K562 (cell line): ENCODE results near the gene PFDN2. TPM values are rescaled to one million over a fixed set of nuclear protein-coding genes. Genes with fewer than 3 reads are reported as not detected.

Experiments
- DACH1 ChIP-seq: fragments of 450-650 bp; IDR thresholded peaks from 2 replicates; pipeline ENCODE4 v1.6.1; 2018; ENCODE audit not compliant: partially characterized antibody
- FOSL1 ChIP-seq: fragments of 200-800 bp; sonication (Bioruptor generic); conservative IDR thresholded peaks from 2 replicates; pipeline ENCODE4 v1.6.1; 2016; ENCODE audit warnings: missing genetic modification characterization, missing compliant biosample characterization
- FUS ChIP-seq: fragments of 200-400 bp; formaldehyde crosslinking; optimal IDR thresholded peaks from 2 replicates; pipeline ENCODE3; 2017; ENCODE audit warnings: low read depth, low read length
- GATAD2A ChIP-seq: fragments of 450-650 bp; IDR thresholded peaks from 2 replicates; pipeline ENCODE4 v1.6.1; 2017
- HDGF ChIP-seq: fragments of 450-650 bp; IDR thresholded peaks from 2 replicates; pipeline ENCODE4 v1.6.1; 2016
- KDM5B ChIP-seq: fragments of 200-600 bp; sonication (generic); IDR thresholded peaks from 2 replicates; pipeline ENCODE4 v1.6.1; 2012; ENCODE audit warnings: low read depth, mild to moderate bottlenecking, moderate library complexity, low read length, control low read depth, inconsistent platforms; ENCODE audit not compliant: insufficient replicate concordance
- MAZ ChIP-seq, 2 experiments: fragments of 450-650 bp in 1 of 2; sonication (generic) in 1 of 2; formaldehyde crosslinking; IDR thresholded peaks in 1 of 2; conservative IDR thresholded peaks in 1 of 2; 2 replicates each; pipeline versions ENCODE4 v1.4.0 to v1.5.0; 2020; ENCODE audit warnings: mild to moderate bottlenecking in 1 of 2, missing genetic modification reagents in 1 of 2
- NBN ChIP-seq: fragments of 450-650 bp; IDR thresholded peaks from 2 replicates; pipeline ENCODE4 v1.6.1; 2016; ENCODE audit warnings: low read depth, mild to moderate bottlenecking
- NFE2 ChIP-seq: IDR thresholded peaks from 2 replicates; pipeline ENCODE4 v1.6.1; 2014; ENCODE audit warnings: antibody characterized with exemption, low read depth
- PBX2 ChIP-seq, 2 experiments: IDR thresholded peaks in 1 of 2; conservative IDR thresholded peaks in 1 of 2; 2 replicates each; pipeline ENCODE4 v1.6.1; 2016; ENCODE audit warnings: low read depth in 2 of 2, mild to moderate bottlenecking in 1 of 2, missing compliant biosample characterization in 1 of 2, missing genetic modification characterization in 1 of 2, moderate library complexity in 1 of 2
- PHTF2 ChIP-seq: fragments of 250-450 bp; sonication (Bioruptor Pico); IDR thresholded peaks from 2 replicates; pipeline ENCODE4 v1.5.0; 2021; ENCODE audit warnings: mild to moderate bottlenecking
- SMARCE1 ChIP-seq: fragments of 450-650 bp; IDR thresholded peaks from 2 replicates; pipeline ENCODE4 v1.7.1; 2016; ENCODE audit warnings: mild to moderate bottlenecking
- TOE1 ChIP-seq, 2 experiments: fragments of 450-650 bp in 1 of 2; sonication (generic) in 1 of 2; formaldehyde crosslinking in 1 of 2; IDR thresholded peaks; 2 replicates each; pipeline versions ENCODE4 v1.7.1 to v1.8.0; 2016 to 2022; ENCODE audit warnings: borderline replicate concordance in 2 of 2, mild to moderate bottlenecking in 2 of 2, antibody characterized with exemption in 1 of 2, inconsistent platforms in 1 of 2, low read depth in 1 of 2, missing genetic modification reagents in 1 of 2, moderate library complexity in 1 of 2
- TRIM25 ChIP-seq: fragments of 450-650 bp; IDR thresholded peaks from 2 replicates; pipeline ENCODE4 v1.7.0; 2016; ENCODE audit warnings: borderline replicate concordance
- ZNF584 ChIP-seq: fragments of 200-800 bp; sonication (Bioruptor generic); IDR thresholded peaks from 2 replicates; pipeline ENCODE4 v1.6.1; 2016; ENCODE audit warnings: low read depth, mild to moderate bottlenecking, missing genetic modification characterization, missing compliant biosample characterization
- ZNF639 ChIP-seq, 2 experiments: fragments of 200-800 bp in 1 of 2; sonication (Bioruptor generic) in 1 of 2; sonication (generic) in 1 of 2; formaldehyde crosslinking in 1 of 2; IDR thresholded peaks in 1 of 2; conservative IDR thresholded peaks in 1 of 2; 2 replicates each; pipeline versions ENCODE4 v1.5.0 to v1.6.1; 2016 to 2020; ENCODE audit warnings: missing compliant biosample characterization in 1 of 2, missing genetic modification characterization in 1 of 2, missing genetic modification reagents in 1 of 2
- polyA plus RNA-seq, 8 experiments: library from polyadenylated mRNA; depleted of rRNA in 4 of 8; stranded (reverse) in 5 of 8; unstranded in 3 of 8; fragments of >200 nt; fragmentation: Nextera tagmentation in 2 of 8; fragmentation: Illumina TruSeq in 1 of 8; extraction: Ambion mirVana in 2 of 8; extraction: Trizol in 1 of 8; gene quantifications; 2 replicates each; pipeline versions ENCODE4 v1.2.1 to v1.2.3, GENCODE V29; 2011 to 2014; ENCODE audit warnings: inconsistent platforms in 1 of 8, missing spikeins in 1 of 8
- total RNA-seq, 7 experiments: library from RNA; depleted of rRNA in 6 of 7; stranded (reverse); fragments of >200 nt in 6 of 7; fragmentation: Illumina TruSeq in 2 of 7; extraction: Trizol in 2 of 7; gene quantifications; 2 replicates each; pipeline versions ENCODE4 v1.2.1 to v1.2.3, GENCODE V29; 2011 to 2021; ENCODE audit warnings: low replicate concordance in 1 of 7
- TF ChIP-seq, protein P1 (sequence below): fragments of 450-650 bp; IDR thresholded peaks from 2 replicates; pipeline ENCODE4 v1.6.1; 2016; ENCODE audit warnings: missing biosample characterization, missing genetic modification characterization

Gene PFDN2
- total and polyA plus RNA-seq, 9 of the 15 experiments (the other 6 are each of a cell fraction or from before 2014, with no cell fraction given): 50.2 to 361 (median 144) TPM

DNA sequence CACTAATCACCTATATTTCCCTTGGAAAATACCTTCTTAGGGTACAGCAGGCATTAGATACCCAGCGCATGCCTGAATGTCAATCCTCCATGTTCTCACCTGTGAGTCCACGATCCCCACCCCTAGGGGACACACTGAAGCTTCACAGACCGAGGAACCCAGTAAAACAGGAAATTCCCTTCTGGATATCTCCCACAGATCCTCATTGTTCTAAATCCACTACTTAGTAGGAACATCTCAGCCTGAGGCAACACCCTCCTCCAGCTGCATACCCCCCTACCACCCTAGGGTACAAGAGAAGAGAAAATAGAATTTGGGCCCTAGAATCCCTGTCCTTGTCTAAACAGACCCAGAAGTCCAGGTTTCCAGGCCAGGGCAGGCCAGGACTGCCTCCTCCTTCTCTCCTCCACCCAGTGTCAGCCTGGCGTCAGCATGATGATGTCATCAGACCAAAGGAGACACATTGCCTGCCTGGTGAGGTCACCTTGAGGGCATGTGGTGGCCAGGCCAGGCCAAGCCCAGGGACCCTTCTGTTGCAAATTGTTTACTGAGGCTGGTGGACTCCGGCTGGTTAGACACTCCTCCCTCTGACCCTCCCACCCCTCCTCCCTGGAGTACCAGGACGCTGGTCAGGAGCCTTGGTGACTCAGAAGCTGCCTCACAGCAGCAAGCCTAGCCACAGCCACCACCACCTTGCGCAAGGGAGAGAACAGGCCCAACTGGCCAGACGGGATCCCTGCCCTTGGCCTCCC, 34.7 kb downstream of the PFDN2 start (continued):
- no peak for TF ChIP-seq PHTF2 (CRISPR knock-in tag)
- peak; percentile 32; the same call in 1 of the 2 replicates for TF ChIP-seq TOE1 (IDR thresholded peaks at IDR 0.05; ENCODE audit: borderline replicate concordance)
- TF ChIP-seq TOE1 (CRISPR knock-in tag; IDR thresholded peaks at IDR 0.05; ENCODE audit: borderline replicate concordance, low read depth): no peak
- no peak for TF ChIP-seq TRIM25
- TF ChIP-seq PBX2 (CRISPR knock-in tag; IDR thresholded peaks at IDR 0.05; ENCODE audit: low read depth): no peak
- TF ChIP-seq PBX2 (tag; conservative IDR thresholded peaks at IDR 0.05; ENCODE audit: low read depth): no peak
- no peak for TF ChIP-seq FUS
- TF ChIP-seq NBN: no peak
- no peak for TF ChIP-seq HDGF
- TF ChIP-seq KDM5B: no peak
- TF ChIP-seq GATAD2A: no peak
- peak; percentile 95 for TF ChIP-seq FOSL1 (tag)
- TF ChIP-seq, protein P1, sequence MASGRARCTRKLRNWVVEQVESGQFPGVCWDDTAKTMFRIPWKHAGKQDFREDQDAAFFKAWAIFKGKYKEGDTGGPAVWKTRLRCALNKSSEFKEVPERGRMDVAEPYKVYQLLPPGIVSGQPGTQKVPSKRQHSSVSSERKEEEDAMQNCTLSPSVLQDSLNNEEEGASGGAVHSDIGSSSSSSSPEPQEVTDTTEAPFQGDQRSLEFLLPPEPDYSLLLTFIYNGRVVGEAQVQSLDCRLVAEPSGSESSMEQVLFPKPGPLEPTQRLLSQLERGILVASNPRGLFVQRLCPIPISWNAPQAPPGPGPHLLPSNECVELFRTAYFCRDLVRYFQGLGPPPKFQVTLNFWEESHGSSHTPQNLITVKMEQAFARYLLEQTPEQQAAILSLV: 0 out of 2 replicates have a peak, but pooled peaks have one; percentile 50
- no peak for TF ChIP-seq NFE2
- no peak for TF ChIP-seq DACH1
- TF ChIP-seq ZNF584 (CRISPR knock-in tag): peak; percentile 67; the same call in 1 of the 2 replicates
- TF ChIP-seq ZNF639 (CRISPR knock-in tag; conservative IDR thresholded peaks at IDR 0.05 in 1 of 2, IDR thresholded peaks at IDR 0.05 in 1 of 2): 0 out of 4 replicates have a peak, but pooled peaks of 1 of the 2 experiments have one; percentile 32
- peak; percentile 38 to 46; a peak in 2 of 4 replicates for TF ChIP-seq MAZ (CRISPR knock-in tag; conservative IDR thresholded peaks at IDR 0.05 in 1 of 2, IDR thresholded peaks at IDR 0.05 in 1 of 2)
- peak; percentile 51; the same call in 1 of the 2 replicates for TF ChIP-seq SMARCE1
